NCI-H1092 (cell line): ENCODE results near the gene ZNF709.
"Not testable (repeated sequence)": the region's sequence is repeated elsewhere in the genome, so short reads cannot be mapped to it uniquely, and the experiment has no call there.

Source experiments
- DNase-seq: peaks from one replicate; lab custom pipeline; 2025; lab: John Stamatoyannopoulos, UW

ZNF709 gene

DNA sequence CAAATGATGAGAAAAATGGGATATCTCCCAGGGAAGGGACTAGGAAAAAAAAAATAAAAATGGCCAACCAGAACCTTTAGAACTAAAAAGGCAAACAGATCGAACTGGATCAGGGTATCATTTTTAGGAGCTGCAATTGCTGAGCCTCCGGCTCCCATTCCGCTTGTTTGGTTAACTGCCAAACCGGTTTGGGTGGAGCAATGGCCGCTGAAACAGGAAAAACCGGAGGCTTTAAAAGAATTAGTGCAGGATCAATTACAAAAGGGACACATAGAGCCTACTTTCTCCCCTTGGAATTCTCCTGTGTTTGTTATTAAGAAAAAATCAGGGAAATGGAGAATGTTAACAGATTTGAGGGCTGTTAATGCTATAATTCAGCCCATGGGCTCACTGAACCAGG, 31.1 kb downstream of the ZNF709 start:
- no peak for DNase-seq

DNA sequence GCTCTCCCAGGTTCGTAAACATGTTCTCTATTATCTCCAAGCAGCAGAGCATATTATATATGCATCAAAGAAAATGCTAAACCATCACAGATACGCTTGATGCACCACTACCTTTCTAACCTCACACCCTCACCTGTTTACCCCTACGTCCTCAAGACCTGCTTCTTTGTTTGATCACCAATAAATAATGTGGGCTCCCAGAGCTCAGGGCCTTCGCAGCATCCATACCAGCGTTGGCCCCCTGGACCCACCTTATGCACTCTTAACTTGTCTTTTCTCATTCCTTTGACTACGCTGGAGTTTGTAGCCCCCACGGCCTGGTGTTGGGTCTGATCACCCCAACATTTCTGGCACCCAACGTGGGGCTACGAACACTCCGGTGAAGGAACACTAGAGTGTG, 33.8 kb downstream of the ZNF709 start:
- no peak for DNase-seq

DNA sequence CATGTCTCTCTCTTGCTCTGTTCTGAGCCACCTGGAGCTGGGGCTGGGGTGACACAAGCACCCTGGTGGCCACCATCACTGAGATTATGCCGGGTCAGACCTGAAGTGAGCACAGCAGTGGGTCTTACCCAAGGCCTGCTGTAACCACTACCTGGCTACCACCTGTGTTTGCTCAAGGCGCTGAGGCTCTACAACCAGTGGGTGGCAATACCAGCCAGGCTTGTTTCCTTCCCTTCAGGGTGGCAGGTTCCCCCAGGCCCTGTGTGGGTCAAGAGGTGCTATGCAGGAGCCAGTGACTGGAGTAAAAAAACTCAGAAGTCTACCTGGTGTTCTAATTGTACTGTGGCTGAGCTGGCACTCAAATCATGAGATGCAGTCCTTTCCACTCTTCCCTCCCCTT, 35.8 kb downstream of the ZNF709 start:
- DNase-seq = no peak

DNA sequence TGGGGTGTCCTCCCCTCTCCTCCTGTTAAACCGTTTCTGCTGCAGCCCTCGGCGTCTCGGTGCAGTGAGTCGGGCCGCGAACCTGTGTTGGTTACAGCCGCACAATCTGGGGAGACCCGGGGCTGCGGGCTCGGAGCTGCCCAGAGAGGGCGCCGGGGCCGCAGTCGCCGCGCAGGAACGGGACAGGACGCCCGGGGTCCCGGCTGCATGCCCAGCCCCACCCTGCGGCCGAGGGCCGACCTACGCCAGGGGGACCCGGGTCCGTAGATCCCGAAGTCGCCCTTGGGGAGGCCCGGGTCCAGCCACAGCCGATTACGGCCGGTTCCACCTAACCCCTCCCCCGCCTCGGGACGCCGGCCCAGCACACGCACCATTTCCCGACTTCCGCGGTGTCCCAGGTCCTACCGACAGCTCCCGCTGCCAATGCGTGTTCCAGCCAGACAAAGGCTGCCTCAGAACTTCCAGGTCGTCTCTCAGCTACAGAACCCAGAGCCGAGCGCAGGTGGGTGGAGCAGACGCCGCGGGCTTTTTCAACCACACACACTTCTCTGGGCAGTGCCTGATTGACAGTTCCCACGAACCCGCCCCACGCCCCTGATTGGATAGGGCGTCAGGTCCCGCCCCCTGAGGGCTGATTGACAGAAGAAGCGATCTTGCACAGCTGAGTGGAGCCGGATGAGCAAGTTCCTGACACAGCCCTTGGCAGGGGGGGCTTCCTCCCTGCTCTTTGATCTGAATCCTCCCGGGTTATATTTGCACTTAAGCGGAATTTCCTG, 43.9 kb downstream of the ZNF709 start, which contains the start of gene ZNF443:
Gene ZNF443, minus strand, starts transcription at position 481 of the 776 bp plus-strand sequence. Its CDS starts 107 bp downstream, at position 374.
- peak; percentile 98 for DNase-seq

DNA sequence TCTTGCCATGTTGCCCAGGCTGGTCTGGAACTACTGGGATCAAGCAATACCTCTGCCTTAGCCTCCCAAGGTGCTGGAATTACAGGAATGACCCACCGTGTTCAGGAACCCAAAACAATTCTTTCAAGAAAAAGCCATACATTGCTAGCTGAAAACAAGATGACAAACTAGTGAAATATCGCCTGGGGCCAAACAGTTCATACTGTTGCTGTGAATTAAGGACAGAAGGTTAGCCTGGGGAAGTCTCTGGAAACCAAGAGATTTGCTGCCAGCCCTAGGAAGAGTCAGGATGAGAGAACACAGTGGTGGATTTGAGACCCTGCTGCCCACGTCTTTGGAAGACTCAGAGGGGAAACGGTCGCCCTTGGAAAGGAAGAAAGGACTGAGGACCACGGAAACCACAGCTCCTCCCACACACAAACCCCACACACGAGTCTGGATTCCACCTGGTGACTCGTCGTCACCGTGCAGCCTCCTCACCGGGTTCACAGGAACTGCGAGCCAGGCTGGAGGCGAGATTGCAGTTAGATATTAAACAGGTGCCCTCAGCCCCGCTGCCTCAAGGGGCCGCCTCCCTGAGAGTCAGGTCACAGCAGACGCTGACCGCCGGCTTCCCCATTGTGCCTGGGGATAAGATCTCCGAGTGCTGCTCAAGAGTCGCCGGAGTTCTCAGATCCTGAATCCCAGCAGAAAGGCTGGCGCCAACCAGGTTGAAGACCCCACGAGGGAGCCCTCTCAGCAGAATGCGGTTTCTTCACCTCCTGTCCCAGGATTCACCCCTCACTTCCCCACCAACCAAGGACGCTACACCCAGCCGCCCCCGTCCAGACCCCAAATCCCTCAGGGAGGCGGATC, 44.7 kb downstream of the ZNF709 start:
- DNase-seq = not testable (repeated sequence)

DNA sequence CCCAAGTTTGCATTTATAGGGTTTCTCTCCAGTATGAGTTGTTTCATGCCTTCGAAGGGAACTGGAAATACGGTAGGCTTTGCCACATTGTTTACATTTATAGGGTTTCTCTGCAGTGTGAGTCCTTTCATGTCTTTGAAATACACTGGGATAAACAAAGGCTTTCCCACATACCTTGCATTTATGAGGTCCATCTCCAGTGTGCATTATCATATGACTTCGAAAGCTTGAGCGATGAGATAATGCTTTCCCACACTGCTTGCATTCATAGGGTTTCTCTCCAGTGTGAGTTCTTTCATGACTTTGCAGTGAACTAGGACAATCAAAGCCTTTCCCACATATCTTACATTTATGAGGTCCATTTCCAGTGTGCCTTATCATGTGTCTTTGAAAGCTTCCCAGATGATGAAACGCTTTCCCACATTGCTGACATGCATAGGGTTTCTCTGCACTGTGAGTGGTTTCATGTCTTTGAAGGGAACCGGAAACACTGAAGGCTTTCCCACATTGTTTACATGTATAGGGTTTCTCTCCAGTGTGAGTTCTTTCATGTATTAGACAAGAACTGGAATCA, 53.8 kb downstream of the ZNF709 start:
- not testable (repeated sequence) for DNase-seq

DNA sequence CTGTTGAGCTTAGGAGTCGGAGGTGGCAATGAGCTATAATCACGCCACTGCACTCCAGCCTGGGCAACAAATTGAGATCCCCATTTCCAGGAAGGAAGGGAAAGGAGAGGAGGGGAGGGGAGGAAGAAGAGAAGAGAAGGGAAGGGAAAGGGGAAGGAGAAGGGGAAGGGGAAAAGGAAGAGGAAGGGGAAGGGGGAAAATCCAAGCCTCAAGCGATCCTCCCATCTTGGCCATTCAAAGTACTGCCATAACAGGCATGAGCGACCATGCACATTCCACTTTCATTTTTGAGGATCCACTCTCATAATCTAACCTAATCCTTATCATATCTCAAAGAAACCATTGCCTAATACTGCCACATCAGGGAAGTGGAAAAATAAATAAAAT, 58.7 kb downstream of the ZNF709 start:
- no peak for DNase-seq

DNA sequence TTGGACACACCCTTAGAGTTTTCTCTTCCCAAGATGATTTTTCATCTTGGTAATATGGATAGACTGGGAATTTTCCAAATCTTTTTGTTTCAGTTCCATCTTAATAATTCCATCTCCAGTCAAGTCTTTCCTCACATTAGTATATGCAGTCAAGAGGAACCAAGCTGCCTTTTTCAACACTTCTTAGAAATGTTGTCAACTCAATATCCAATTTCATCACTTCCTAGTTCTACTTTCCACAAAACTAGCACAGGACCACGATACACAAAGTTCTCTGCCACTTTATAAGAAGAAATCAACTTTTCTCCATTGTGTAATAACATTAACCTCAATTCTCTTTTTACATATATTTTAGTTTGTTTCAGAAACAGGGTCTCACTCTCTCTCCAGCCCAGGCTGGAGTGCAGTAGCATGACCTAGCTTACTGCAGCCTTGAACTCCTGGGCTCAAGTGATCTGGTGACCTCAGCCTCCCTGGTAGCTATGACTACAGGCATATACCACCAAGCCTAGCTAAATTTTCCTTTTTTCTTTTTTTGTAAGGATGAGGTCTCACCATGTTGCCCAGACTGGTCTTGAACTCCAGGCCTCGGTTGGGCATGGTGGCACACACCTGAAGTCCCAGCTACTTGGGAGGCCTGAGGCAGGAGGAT, 59.3 kb downstream of the ZNF709 start:
- no peak for DNase-seq

DNA sequence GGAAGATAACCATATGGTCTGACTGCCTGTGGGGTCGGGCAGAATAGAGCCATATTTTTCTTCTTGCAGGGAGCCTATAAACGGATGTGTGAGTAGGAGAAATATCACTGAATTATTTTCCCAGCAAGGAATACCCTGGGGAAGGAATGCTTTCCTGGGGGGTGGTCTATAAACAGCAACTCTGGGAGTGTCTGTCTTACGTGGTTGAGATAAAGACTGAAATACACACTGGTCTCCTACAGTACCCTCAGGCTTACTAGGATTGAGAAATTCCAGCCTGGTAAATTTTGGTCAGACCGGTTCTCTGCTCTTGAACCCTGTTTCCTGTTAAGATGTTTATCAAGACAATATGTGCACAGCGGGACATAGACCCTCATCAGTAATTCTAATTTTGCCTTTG, 67.3 kb downstream of the ZNF709 start:
- not testable (repeated sequence) for DNase-seq

DNA sequence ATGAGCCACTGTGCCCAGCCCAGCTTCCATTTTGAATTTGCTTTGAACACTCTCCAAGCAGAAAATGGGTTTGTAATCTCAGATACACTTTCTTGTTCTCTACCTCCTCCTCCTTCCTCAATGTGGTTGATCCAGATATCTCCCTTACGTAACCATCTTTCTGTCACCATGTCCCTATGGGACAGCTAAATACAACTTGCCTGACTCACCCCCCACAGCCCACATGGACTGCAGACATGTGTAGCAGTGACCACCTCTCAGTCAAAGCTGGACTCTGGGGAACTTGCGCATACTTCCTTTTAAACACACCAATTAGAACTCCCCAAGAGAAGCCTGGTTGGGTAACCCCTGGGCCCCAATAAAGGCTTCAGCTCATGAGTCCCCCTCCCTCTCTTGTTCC, 72.7 kb downstream of the ZNF709 start:
- no peak for DNase-seq
